B cell (primary cell): ENCODE measurements around the gene CNPY2. TPM values are rescaled to one million over a fixed set of nuclear protein-coding genes. Genes with fewer than 3 reads are reported as not detected.

Experiments
- ATAC-seq: fragments of 200-7000 bp; cut with Tn5 transposase; one replicate; pipeline ENCODE4 v1.10.0; 2021; ENCODE audit warnings: low read depth, mild to moderate bottlenecking, moderate number of reproducible peaks, moderate library complexity
- CTCF ChIA-PET: fragments of 350-600 bp; sonication (Branson Sonifier 250); formaldehyde crosslinking; loops from one replicate; lab custom pipeline; 2021; ENCODE audit warnings: antibody characterized with exemption, inconsistent platforms; lab: Charles Lee
- POLR2A ChIA-PET: fragments of 350-600 bp; sonication (Branson Sonifier 250); formaldehyde crosslinking; loops from one replicate; lab custom pipeline; 2021; ENCODE audit warnings: antibody characterized with exemption; lab: Charles Lee
- DNase-seq: peaks from one replicate; pipeline ENCODE4 v3.0.0; 2013
- H2AFZ ChIP-seq: 2 replicates; pipeline ENCODE4 v1.6.1; 2012; ENCODE audit warnings: mild to moderate bottlenecking, low read depth, low read length; ENCODE audit not compliant: insufficient read depth, poor library complexity, severe bottlenecking
- H3K27ac ChIP-seq, 2 donors: 1 replicate in 1 of 2; 2 replicates in 1 of 2; pipeline ENCODE4 v1.5.1; 2012 to 2013; ENCODE audit warnings: low read length in 2 of 2, mild to moderate bottlenecking in 2 of 2, moderate library complexity in 1 of 2
- H3K27me3 ChIP-seq, 4 experiments: fragments of 200-600 bp in 1 of 4; sonication (generic) in 1 of 4; replicated peaks in 1 of 4; 1 replicate in 2 of 4; 2 replicates in 2 of 4; pipeline versions ENCODE4 v1.6.1 to v1.7.0; 2013 to 2016; ENCODE audit warnings: low read length in 3 of 4, mild to moderate bottlenecking in 2 of 4, mixed read lengths in 1 of 4, moderate library complexity in 1 of 4; ENCODE audit not compliant: insufficient read depth in 4 of 4, control insufficient read depth in 3 of 4; ENCODE audit errors: control extremely low read depth in 1 of 4
- H3K36me3 ChIP-seq, 2 experiments: replicated peaks in 1 of 2; 1 replicate in 1 of 2; 2 replicates in 1 of 2; pipeline versions ENCODE4 v1.6.1 to v1.7.1; 2013; ENCODE audit warnings: low read length in 1 of 2; ENCODE audit not compliant: insufficient read depth in 2 of 2, control insufficient read depth in 1 of 2; ENCODE audit errors: control extremely low read depth in 1 of 2, extremely low read depth in 1 of 2
- H3K4me1 ChIP-seq, 2 donors: fragments of 200-600 bp in 1 of 2; sonication (generic) in 1 of 2; 1 replicate in 1 of 2; 2 replicates in 1 of 2; pipeline versions ENCODE4 v1.5.1 to v1.6.1; 2013 to 2017; ENCODE audit warnings: low read length in 2 of 2; ENCODE audit not compliant: control insufficient read depth in 2 of 2, insufficient read depth in 2 of 2
- H3K4me2 ChIP-seq: replicated peaks from 2 replicates; pipeline ENCODE3; 2012; ENCODE audit warnings: mild to moderate bottlenecking, low read depth, low read length; ENCODE audit not compliant: poor library complexity, severe bottlenecking
- H3K4me3 ChIP-seq, 5 experiments: fragments of 200-600 bp in 1 of 5; sonication (generic) in 1 of 5; 1 replicate in 3 of 5; 2 replicates in 2 of 5; pipeline versions ENCODE4 v1.5.1 to v1.7.0; 2011 to 2016; ENCODE audit warnings: low read length in 4 of 5, mild to moderate bottlenecking in 4 of 5, low read depth in 2 of 5, control low read depth in 1 of 5, moderate library complexity in 1 of 5; ENCODE audit not compliant: insufficient read depth in 1 of 5; ENCODE audit errors: control extremely low read depth in 1 of 5, extremely low read depth in 1 of 5
- H3K79me2 ChIP-seq: fragments of 200-600 bp; sonication (generic); one replicate; pipeline ENCODE4 v1.6.0; 2016; ENCODE audit warnings: low read length; ENCODE audit not compliant: control insufficient read depth, insufficient read depth
- H3K9ac ChIP-seq: fragments of 200-600 bp; sonication (generic); 2 replicates; pipeline ENCODE4 v1.6.1; 2017; ENCODE audit warnings: mild to moderate bottlenecking, low read length, moderate library complexity
- H3K9me3 ChIP-seq, 3 donors: one replicate each; pipeline versions ENCODE4 v1.6.1 to v1.7.1; 2013; ENCODE audit warnings: low read length in 2 of 3; ENCODE audit not compliant: control insufficient read depth in 2 of 3, insufficient read depth in 1 of 3; ENCODE audit errors: control extremely low read depth in 1 of 3
- H4K20me1 ChIP-seq: 2 replicates; pipeline ENCODE4 v1.6.0; 2012; ENCODE audit warnings: mild to moderate bottlenecking, low read length; ENCODE audit not compliant: insufficient read depth, control insufficient read depth, poor library complexity, severe bottlenecking
- H3K27ac Mint-ChIP-seq: one replicate; pipeline ENCODE4 v1.8.0; 2021; ENCODE audit warnings: mixed read lengths
- H3K27me3 Mint-ChIP-seq: one replicate; pipeline ENCODE4 v1.8.0; 2021; ENCODE audit warnings: mixed read lengths
- H3K4me1 Mint-ChIP-seq: one replicate; pipeline ENCODE4 v1.8.0; 2021; ENCODE audit warnings: mixed read lengths
- H3K4me3 Mint-ChIP-seq: one replicate; pipeline ENCODE4 v1.8.0; 2021; ENCODE audit warnings: mixed read lengths
- H3K9me3 Mint-ChIP-seq: one replicate; pipeline ENCODE4 v1.8.0; 2022; ENCODE audit warnings: mixed read lengths; ENCODE audit not compliant: insufficient read depth
- EZH2 ChIP-seq: IDR thresholded peaks from 2 replicates; pipeline ENCODE4 v1.6.1; 2012; ENCODE audit warnings: borderline replicate concordance, low read depth, mild to moderate bottlenecking, moderate library complexity, low read length; ENCODE audit not compliant: insufficient read depth, poor library complexity, severe bottlenecking
- WGBS: methylation state at CpG from one replicate; pipeline ENCODE4 v1.1.5; 2013; ENCODE audit warnings: missing lambda C conversion rate; ENCODE audit not compliant: insufficient coverage; 5-methylcytosine and 5-hydroxymethylcytosine counted together
- intact Hi-C: fragments of 100-400 bp; cut with micrococcal nuclease; formaldehyde crosslinking; loops from one replicate; pipeline ENCODE4 v1.10.0; 2022
- polyA plus RNA-seq: library from polyadenylated mRNA; depleted of rRNA; stranded (reverse); fragments of >200 nt; gene quantifications from 2 replicates; pipeline ENCODE4 v1.2.3, GENCODE V29; 2012
- total RNA-seq, 2 donors: library from RNA; stranded (reverse); fragments of 120-200 nt in 1 of 2; gene quantifications; 1 replicate in 1 of 2; 2 replicates in 1 of 2; pipeline versions ENCODE4 v1.2.3 to v1.2.4, GENCODE V29; 2013 to 2022
- TF ChIP-seq, protein P1 (sequence below): fragments of 200-600 bp; IDR thresholded peaks from one replicate; pipeline ENCODE4 v1.8.0; 2022; ENCODE audit warnings: antibody characterized with exemption, mild to moderate bottlenecking

The CNPY2 gene
- total and polyA plus RNA-seq, 2 donors (not counting 1 experiment from before 2014, with no cell fraction given) = 61.9 to 91.2 TPM

DNA sequence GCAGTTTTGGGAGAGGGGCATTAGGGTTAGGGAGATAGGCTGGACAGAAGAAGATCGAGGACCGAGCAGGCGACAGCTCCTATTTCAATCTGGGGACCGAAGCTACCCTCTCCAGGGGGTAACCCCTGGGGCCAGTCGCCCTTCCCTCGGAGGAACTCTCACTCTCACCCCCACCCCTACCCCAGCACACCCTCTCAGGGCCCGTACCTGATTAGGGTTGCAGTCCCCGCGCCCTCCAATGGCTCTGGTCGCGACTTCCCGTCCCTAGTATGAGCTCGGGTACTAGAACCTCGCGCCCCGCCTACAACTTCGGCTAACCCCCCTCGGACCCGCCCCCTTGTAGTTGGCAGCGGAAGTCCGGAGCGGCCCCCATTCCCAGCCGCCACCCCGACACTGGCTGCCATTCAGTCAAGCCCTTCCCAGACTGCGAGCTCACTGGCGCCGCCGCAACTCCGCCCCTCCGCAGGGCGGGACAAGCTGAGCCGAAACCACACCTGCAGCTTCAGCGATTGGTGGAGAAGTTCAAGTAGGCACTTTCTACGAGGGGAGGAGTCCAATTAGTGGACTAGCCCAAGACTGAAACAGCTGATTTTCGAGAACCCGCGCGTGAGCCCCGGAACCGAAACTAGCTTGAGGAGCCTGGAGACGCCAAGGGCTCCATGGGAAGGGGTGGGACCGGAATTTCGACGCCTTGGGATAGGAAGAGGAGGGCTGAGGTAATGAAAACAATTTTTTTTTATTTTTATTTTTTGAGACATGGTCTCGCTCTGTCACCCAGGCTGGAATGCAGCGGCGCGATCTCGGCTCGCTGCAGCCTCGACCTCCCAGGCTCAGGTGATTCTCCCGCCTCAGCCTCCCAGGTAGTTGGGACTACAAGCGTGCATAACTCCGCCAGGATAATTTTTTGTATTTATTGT is 44.3 kb upstream of the CNPY2 start, which contains the start of gene STAT2:
Gene STAT2, minus strand, starts transcription at position 257 of the 917 bp plus-strand sequence. CDS start 3,536 bp downstream, outside the sequence.
- Histone ChIP-seq H3K27me3 (no peaks in the 10 kb centered on the region), H3K4me1 (peaks cover 15 to 24% of the 10 kb centered on the region in 2 donors), H3K36me3 (peaks cover 9 to 17% of the 10 kb centered on the region in 2 experiments), H3K4me2 (peak within 1 kb of the TSS; percentile 76), H2AFZ (peak within 1 kb of the TSS; percentile 73), H3K9me3 (no peaks in the 10 kb centered on the region), H4K20me1 (peaks cover 7% of the 10 kb centered on the region), H3K27ac (peak within 1 kb of the TSS; percentile 37 to 72), H3K79me2 (peaks cover 39% of the 10 kb centered on the region), H3K4me3 (peak within 1 kb of the TSS; percentile 55 to 97 (median 76)), H3K9ac (peak within 1 kb of the TSS; percentile 82)
- intact Hi-C loops = loop anchor here (1.0 to 10.0 kb wide), 14 partner anchors 15 to 275 kb away; partner anchors contain the start of genes BAZ2A, CS, ESYT1 and IL23A
- no peaks in the 10 kb centered on the region for H3K27me3 Mint-ChIP-seq
- under 1% methylated on average over 48 of the region's 54 CpGs for WGBS
- ChIA-PET POLR2A (interaction anchor here (0.6 to 3.9 kb wide), 19 partner anchors 15 to 265 kb away, joined by 3 to 24 read pairs (median 6); partner anchors contain the start of genes CNPY2, ESYT1, IL23A and PAN2), CTCF (interaction anchor here (0.5 to 5.5 kb wide), 26 partner anchors 10 to 281 kb away, joined by 3 to 59 read pairs (median 5); partner anchors contain the start of genes CNPY2, ERBB3, IL23A and PAN2)
- H3K4me3 Mint-ChIP-seq = peak within 1 kb of the TSS; percentile 89
- H3K9me3 Mint-ChIP-seq = no peaks in the 10 kb centered on the region
- TF ChIP-seq, protein P1, sequence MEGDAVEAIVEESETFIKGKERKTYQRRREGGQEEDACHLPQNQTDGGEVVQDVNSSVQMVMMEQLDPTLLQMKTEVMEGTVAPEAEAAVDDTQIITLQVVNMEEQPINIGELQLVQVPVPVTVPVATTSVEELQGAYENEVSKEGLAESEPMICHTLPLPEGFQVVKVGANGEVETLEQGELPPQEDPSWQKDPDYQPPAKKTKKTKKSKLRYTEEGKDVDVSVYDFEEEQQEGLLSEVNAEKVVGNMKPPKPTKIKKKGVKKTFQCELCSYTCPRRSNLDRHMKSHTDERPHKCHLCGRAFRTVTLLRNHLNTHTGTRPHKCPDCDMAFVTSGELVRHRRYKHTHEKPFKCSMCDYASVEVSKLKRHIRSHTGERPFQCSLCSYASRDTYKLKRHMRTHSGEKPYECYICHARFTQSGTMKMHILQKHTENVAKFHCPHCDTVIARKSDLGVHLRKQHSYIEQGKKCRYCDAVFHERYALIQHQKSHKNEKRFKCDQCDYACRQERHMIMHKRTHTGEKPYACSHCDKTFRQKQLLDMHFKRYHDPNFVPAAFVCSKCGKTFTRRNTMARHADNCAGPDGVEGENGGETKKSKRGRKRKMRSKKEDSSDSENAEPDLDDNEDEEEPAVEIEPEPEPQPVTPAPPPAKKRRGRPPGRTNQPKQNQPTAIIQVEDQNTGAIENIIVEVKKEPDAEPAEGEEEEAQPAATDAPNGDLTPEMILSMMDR = no peak
- no peak for TF ChIP-seq EZH2
- ATAC-seq = peak; percentile 93
- DNase-seq = peak; percentile 99
- peaks cover 29% of the 10 kb centered on the region for H3K4me1 Mint-ChIP-seq
- H3K27ac Mint-ChIP-seq = peak within 1 kb of the TSS; percentile 92
